HG02571 (cell line): ENCODE data around the gene PRAMEF26.
"Not testable (repeated sequence)": the region's sequence is repeated elsewhere in the genome, so short reads cannot be mapped to it uniquely, and the experiment has no call there.

Source experiments
- ATAC-seq: cut with Tn5 transposase; IDR thresholded peaks from one replicate; pipeline ENCODE4 v1.9.1; 2021; ENCODE audit warnings: mild to moderate bottlenecking, moderate library complexity; ENCODE audit not compliant: unreplicated experiment

The PRAMEF26 gene

DNA sequence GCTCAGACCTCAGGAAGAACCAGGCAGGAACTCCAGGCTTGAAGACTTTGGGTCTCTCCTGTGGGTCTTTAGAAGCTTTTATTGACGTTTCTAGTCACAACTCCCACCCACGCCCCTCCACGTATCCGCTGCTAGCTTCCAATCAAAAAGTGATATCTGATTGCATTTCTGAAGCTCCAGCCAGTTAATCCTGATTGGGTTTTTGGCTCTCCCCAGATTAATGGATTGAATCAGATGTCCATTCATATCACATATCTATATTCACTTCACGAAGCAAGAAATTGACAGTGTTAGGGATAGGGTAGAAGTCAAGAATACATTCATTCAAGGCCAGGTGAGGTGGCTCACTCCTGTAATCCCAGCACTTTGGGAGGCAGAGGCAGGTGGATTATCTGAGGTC lies at the start of gene PRAMEF26:
TSS of gene PRAMEF26 (minus strand) at position 101 of the 400 bp plus-strand sequence. CDS start 2,914 bp downstream, outside the sequence.
- not testable (repeated sequence) for ATAC-seq

DNA sequence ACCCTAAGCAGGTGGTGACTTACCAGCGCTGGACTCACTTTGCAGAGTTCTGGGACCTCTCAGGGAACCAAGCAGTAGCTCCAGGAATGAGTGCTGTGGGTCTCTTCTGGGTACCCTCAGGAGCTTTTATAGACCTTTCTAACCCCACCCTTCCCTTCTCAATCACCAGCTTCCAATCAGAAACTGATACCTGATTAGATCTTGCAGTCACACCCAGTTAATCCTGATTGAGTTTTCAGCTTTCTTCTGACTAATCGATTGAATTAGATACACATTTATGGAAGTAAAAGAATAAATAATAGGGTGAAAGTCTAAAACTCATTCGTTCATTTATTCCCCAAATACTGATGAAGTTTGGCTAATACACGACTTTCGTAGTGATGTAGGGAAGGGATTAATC lies 45.5 kb upstream of the PRAMEF26 start, which contains the start of gene PRAMEF13:
TSS of gene PRAMEF13 (minus strand) at position 101 of the 400 bp plus-strand sequence. CDS start 1,820 bp downstream, outside the sequence.
- ATAC-seq, result not testable (repeated sequence)

DNA sequence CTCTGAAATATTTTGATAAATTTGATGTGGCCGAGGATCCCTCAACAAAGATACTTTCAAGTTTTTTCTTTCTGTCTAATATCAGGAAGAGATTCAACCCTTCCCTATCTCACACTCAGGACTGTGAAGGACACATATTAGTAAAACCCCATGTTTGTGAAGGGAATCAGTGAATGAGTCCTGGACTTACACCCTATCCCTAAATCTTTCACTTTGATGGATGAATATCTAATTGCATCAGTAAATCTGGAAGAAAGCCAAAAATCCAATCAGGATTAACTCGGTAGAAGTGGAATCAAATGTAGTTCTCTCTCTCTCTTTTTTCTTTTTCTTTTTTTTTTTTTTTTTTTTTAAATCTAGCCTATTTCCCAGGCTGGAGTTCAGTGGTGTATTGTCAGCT lies 15.7 kb upstream of the PRAMEF26 start, which contains the start of gene PRAMEF9:
TSS of gene PRAMEF9 (plus strand) at position 301 of the 400 bp plus-strand sequence. CDS start 3,433 bp downstream, outside the sequence.
- ATAC-seq, result not testable (repeated sequence)

DNA sequence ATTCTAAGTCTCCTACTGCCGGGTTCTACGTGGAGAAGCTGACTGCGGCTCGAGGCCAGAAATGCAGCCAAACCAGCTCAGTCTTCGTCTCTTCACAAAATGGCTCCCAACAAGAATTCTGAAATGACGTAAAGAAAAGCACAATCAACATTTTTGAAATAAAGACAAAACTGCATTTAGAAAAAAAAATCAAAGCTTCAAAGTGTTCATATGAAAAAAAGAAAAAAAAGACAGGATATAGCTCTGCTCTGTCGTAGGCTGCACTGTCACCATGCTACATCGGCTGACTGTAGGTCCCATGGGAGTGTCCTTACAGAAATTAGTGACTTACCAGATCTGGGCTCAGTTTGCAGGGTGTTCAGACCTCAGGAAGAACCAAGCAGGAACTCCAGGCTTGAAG lies 9.7 kb upstream of the PRAMEF26 start, which contains the start of gene HNRNPCL4:
TSS of gene HNRNPCL4 (minus strand) at position 101 of the 400 bp plus-strand sequence. CDS start 164 bp downstream, outside the sequence.
- ATAC-seq, result not testable (repeated sequence)

DNA sequence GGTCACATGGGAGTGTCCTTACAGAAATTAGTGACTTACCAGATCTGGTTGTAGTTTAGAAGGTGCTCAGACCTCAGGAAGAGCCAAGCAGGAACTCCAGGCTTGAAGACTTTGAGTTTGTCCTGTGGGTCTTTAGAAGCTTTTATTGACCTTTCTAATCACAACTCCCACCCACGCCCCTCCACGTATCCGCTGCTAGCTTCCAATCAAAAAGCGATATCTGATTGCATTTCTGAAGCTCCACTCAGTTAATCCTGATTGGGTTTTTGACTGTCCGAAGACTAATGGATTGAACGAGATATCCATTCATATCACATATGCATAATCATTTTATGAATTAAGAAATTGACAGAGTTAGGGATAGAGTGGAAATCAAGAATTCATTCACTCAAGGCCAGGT lies 39.1 kb downstream of the PRAMEF26 start, which contains the start of gene HNRNPCL2:
TSS of gene HNRNPCL2 (minus strand) at position 101 of the 400 bp plus-strand sequence. CDS start 454 bp downstream, outside the sequence.
- ATAC-seq, result not testable (repeated sequence)
